GM23338 (cell line): Measurements from ENCODE around the gene CFAP92. TPM values are rescaled to one million over a fixed set of nuclear protein-coding genes. Genes with fewer than 3 reads are reported as not detected.

ENCODE experiments used
- ATAC-seq: fragments of 200-7000 bp; cut with Tn5 transposase; 3 replicates; pipeline ENCODE4 v1.9.1; 2020
- DNase-seq: peaks from one replicate; pipeline ENCODE4 v3.0.0-alpha.2; 2015; ENCODE audit warnings: low spot score
- H2AFZ ChIP-seq: fragments of 200-600 bp; sonication (generic); 2 replicates; pipeline ENCODE4 v1.8.0; 2016; ENCODE audit warnings: antibody characterized with exemption, mild to moderate bottlenecking, moderate library complexity
- H3F3A ChIP-seq: fragments of 200-600 bp; sonication (generic); replicated peaks from 2 replicates; pipeline ENCODE4 v1.8.0; 2017; ENCODE audit warnings: antibody characterized with exemption, mixed run types, low read depth
- H3K27ac ChIP-seq: fragments of 200-600 bp; sonication (generic); 2 replicates; pipeline ENCODE4 v1.6.1; 2016; ENCODE audit warnings: low read depth
- H3K27me3 ChIP-seq: fragments of 200-600 bp; sonication (generic); 2 replicates; pipeline ENCODE4 v1.8.0; 2016; ENCODE audit warnings: mild to moderate bottlenecking, mixed run types, moderate library complexity; ENCODE audit not compliant: insufficient read depth
- H3K36me3 ChIP-seq: fragments of 200-600 bp; sonication (generic); 2 replicates; pipeline ENCODE4 v1.8.0; 2016; ENCODE audit warnings: mild to moderate bottlenecking; ENCODE audit not compliant: insufficient read depth
- H3K4me1 ChIP-seq: fragments of 200-600 bp; sonication (generic); 2 replicates; pipeline ENCODE4 v1.8.0; 2016; ENCODE audit warnings: mild to moderate bottlenecking, moderate library complexity; ENCODE audit not compliant: insufficient read depth
- H3K4me2 ChIP-seq: fragments of 200-600 bp; sonication (generic); 2 replicates; pipeline ENCODE4 v1.7.1; 2017; ENCODE audit warnings: mixed run types
- H3K4me3 ChIP-seq: fragments of 200-600 bp; sonication (generic); 2 replicates; pipeline ENCODE4 v1.6.1; 2016; ENCODE audit warnings: mixed run types
- H3K79me2 ChIP-seq: fragments of 200-600 bp; sonication (generic); replicated peaks from 2 replicates; pipeline ENCODE4 v1.8.0; 2017; ENCODE audit warnings: mild to moderate bottlenecking; ENCODE audit not compliant: insufficient read depth
- H3K9me2 ChIP-seq: fragments of 200-600 bp; sonication (generic); 2 replicates; pipeline ENCODE4 v1.8.0; 2017; ENCODE audit not compliant: insufficient read depth
- H4K20me1 ChIP-seq: fragments of 200-600 bp; sonication (generic); replicated peaks from 2 replicates; pipeline ENCODE4 v1.8.0; 2017; ENCODE audit warnings: mild to moderate bottlenecking; ENCODE audit not compliant: insufficient read depth
- H3K27ac Mint-ChIP-seq: 2 replicates; pipeline ENCODE4 v1.8.0; 2020; ENCODE audit warnings: inconsistent platforms, mild to moderate bottlenecking, moderate library complexity, mixed read lengths
- H3K27me3 Mint-ChIP-seq: 3 replicates; pipeline ENCODE4 v1.8.0; 2022; ENCODE audit warnings: low read depth, mild to moderate bottlenecking, moderate library complexity, mixed read lengths, inconsistent platforms; ENCODE audit not compliant: insufficient read depth, poor library complexity
- H3K36me3 Mint-ChIP-seq: 3 replicates; pipeline ENCODE4 v1.8.0; 2021; ENCODE audit warnings: low read depth, mild to moderate bottlenecking, inconsistent platforms, moderate library complexity, mixed read lengths
- H3K4me1 Mint-ChIP-seq: 3 replicates; pipeline ENCODE4 v1.8.0; 2020; ENCODE audit warnings: mild to moderate bottlenecking, inconsistent platforms, mixed read lengths
- H3K4me3 Mint-ChIP-seq: 3 replicates; pipeline ENCODE4 v1.8.0; 2021; ENCODE audit warnings: moderate library complexity, mild to moderate bottlenecking, inconsistent platforms, mixed read lengths
- H3K9me3 Mint-ChIP-seq: 3 replicates; pipeline ENCODE4 v1.8.0; 2020; ENCODE audit warnings: moderate library complexity, mild to moderate bottlenecking, inconsistent platforms, mixed read lengths
- ETS1 ChIP-seq: IDR thresholded peaks from 2 replicates; pipeline ENCODE4 v1.6.1; 2016; ENCODE audit warnings: antibody characterized with exemption
- EZH2 ChIP-seq: fragments of 200-600 bp; sonication (generic); IDR thresholded peaks from one replicate; pipeline ENCODE4 v1.8.0; 2017; ENCODE audit warnings: antibody characterized with exemption, mild to moderate bottlenecking, low read depth; ENCODE audit not compliant: unreplicated experiment
- EZH2phosphoT487 ChIP-seq: fragments of 200-600 bp; sonication (generic); IDR thresholded peaks from one replicate; pipeline ENCODE4 v1.8.1; 2018; ENCODE audit warnings: antibody characterized with exemption; ENCODE audit not compliant: unreplicated experiment
- NANOG ChIP-seq: IDR thresholded peaks from 2 replicates; pipeline ENCODE4 v1.6.1; 2016; ENCODE audit warnings: antibody characterized with exemption, borderline replicate concordance
- POLR2AphosphoS5 ChIP-seq: IDR thresholded peaks from 2 replicates; pipeline ENCODE4 v1.6.1; 2016; ENCODE audit warnings: antibody characterized with exemption, low read depth
- STAT1 ChIP-seq: IDR thresholded peaks from one replicate; pipeline ENCODE4 v1.6.1; 2016; ENCODE audit warnings: antibody characterized with exemption; ENCODE audit not compliant: unreplicated experiment
- ZNF114 ChIP-seq: fragments of 250-450 bp; sonication (Bioruptor Pico); IDR thresholded peaks from 2 replicates; pipeline ENCODE4 v1.5.0; 2020; ENCODE audit warnings: mild to moderate bottlenecking, moderate library complexity
- ZNF331 ChIP-seq: fragments of 250-450 bp; sonication (Bioruptor Pico); IDR thresholded peaks from 2 replicates; pipeline ENCODE4 v1.5.0; 2020; ENCODE audit warnings: low read depth, mild to moderate bottlenecking, moderate library complexity
- polyA plus RNA-seq: library from polyadenylated mRNA; unstranded; fragments of >200 nt; fragmentation: Nextera tagmentation; extraction: Ambion mirVana; gene quantifications from 2 replicates; pipeline ENCODE4 v1.2.1, GENCODE V29; 2016
- total RNA-seq: library from RNA; depleted of rRNA; stranded (reverse); fragments of >200 nt; shearing (Covaris generic); gene quantifications from 2 replicates; pipeline ENCODE4 v1.2.3, GENCODE V29; 2014
- TF ChIP-seq, protein P1 (sequence below), 2 experiments: fragments of 200-600 bp in 1 of 2; sonication (generic) in 1 of 2; conservative IDR thresholded peaks; 2 replicates each; pipeline versions ENCODE4 v1.5.1 to v1.6.1; 2016 to 2017; ENCODE audit warnings: antibody characterized with exemption in 2 of 2, low read depth in 2 of 2, mild to moderate bottlenecking in 2 of 2, moderate library complexity in 1 of 2
- TF ChIP-seq, protein P2 (sequence below): fragments of 250-450 bp; sonication (Bioruptor Pico); IDR thresholded peaks from 2 replicates; pipeline ENCODE4 v1.5.0; 2020; ENCODE audit warnings: mild to moderate bottlenecking, moderate library complexity

The CFAP92 gene
- total and polyA plus RNA-seq, 2 experiments from 2014 or later: 1.6 to 2.3 TPM

DNA sequence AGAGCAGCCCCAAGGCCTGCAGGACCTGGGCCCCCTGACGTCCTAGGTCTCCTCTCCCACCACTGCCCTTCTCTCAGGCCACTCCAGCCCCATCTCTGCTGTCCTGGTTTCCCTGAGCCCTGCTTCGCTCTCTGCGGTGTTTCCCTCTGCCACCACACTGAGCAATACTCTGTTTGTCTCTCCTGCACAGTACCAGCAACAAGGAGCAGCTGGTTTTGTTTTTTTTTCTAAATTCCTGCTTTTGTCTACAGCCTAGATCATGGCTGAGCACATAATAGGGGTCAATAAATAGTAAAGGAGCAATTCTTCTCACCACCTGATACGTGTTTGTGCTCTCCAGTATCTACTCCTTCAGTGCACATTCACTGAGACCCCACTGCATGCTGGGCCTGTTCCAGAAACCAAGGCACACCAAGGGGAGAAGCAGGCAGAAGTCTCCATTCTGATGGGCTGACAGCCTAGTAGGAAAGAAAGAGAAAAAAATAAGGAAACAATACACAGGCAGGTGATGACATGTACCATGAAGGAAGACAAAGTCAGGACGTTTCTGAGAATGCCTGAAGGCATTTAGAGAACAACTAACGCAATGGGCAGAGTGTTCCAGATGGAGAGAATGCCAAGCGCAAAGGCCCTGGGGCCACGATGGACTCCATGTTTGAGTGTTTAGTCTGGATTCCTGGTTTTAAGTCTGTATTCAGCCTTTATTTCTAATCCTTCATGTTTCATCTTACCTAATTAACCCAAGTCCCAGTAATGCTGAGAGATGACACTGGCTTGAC lies 120.4 kb downstream of the CFAP92 start (continued):
- TF ChIP-seq, protein P1, sequence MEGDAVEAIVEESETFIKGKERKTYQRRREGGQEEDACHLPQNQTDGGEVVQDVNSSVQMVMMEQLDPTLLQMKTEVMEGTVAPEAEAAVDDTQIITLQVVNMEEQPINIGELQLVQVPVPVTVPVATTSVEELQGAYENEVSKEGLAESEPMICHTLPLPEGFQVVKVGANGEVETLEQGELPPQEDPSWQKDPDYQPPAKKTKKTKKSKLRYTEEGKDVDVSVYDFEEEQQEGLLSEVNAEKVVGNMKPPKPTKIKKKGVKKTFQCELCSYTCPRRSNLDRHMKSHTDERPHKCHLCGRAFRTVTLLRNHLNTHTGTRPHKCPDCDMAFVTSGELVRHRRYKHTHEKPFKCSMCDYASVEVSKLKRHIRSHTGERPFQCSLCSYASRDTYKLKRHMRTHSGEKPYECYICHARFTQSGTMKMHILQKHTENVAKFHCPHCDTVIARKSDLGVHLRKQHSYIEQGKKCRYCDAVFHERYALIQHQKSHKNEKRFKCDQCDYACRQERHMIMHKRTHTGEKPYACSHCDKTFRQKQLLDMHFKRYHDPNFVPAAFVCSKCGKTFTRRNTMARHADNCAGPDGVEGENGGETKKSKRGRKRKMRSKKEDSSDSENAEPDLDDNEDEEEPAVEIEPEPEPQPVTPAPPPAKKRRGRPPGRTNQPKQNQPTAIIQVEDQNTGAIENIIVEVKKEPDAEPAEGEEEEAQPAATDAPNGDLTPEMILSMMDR (conservative IDR thresholded peaks at IDR 0.05; ENCODE audit: low read depth in 2 of 2): no peak
- TF ChIP-seq ZNF331 (CRISPR knock-in tag) (no peak), EZH2phosphoT487 (no peak), POLR2AphosphoS5 (no peak)

DNA sequence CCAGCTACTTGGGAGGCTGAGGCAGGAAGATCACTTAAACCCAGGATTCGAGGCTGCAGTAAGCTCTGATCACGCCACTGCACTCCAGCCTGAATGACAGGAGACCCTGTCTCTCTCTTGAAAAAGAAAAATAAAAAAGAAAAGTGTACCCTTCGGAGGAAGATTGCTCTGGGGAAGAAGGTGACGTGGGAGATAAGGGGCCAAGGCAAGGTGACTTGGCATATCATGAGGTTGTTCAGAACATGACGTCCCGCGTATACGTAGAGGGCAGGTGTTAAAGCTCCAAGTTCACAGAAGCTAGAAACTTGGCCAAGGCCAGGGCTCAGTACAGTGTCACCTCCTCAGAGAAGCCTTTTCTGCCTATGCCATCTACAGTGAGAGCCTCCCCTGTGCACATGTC lies 121.1 kb downstream of the CFAP92 start:
- Histone ChIP-seq H3K4me1 (no peaks in the 10 kb centered on the region), H3K4me3 (no peak overlapping the region), H3K27me3 (no peaks in the 10 kb centered on the region), H2AFZ (no peak overlapping the region), H3F3A (no peaks in the 10 kb centered on the region), H3K27ac (no peak overlapping the region), H3K9me2 (no peaks in the 10 kb centered on the region), H3K36me3 (no peaks in the 10 kb centered on the region), H3K4me2 (no peak overlapping the region), H3K79me2 (no peaks in the 10 kb centered on the region), H4K20me1 (no peaks in the 10 kb centered on the region)
- Mint-ChIP-seq H3K4me1 (peaks cover 8% of the 10 kb centered on the region), H3K4me3 (no peak overlapping the region), H3K36me3 (no peaks in the 10 kb centered on the region), H3K27me3 (peaks cover 8% of the 10 kb centered on the region), H3K9me3 (no peaks in the 10 kb centered on the region), H3K27ac (no peak overlapping the region)
- DNase-seq (no peak), ATAC-seq (no peak)
- TF ChIP-seq NANOG (no peak), EZH2phosphoT487 (no peak), ETS1 (no peak), ZNF114 (CRISPR knock-in tag) (no peak), POLR2AphosphoS5 (no peak), EZH2 (no peak), STAT1 (no peak)
- TF ChIP-seq, protein P2, sequence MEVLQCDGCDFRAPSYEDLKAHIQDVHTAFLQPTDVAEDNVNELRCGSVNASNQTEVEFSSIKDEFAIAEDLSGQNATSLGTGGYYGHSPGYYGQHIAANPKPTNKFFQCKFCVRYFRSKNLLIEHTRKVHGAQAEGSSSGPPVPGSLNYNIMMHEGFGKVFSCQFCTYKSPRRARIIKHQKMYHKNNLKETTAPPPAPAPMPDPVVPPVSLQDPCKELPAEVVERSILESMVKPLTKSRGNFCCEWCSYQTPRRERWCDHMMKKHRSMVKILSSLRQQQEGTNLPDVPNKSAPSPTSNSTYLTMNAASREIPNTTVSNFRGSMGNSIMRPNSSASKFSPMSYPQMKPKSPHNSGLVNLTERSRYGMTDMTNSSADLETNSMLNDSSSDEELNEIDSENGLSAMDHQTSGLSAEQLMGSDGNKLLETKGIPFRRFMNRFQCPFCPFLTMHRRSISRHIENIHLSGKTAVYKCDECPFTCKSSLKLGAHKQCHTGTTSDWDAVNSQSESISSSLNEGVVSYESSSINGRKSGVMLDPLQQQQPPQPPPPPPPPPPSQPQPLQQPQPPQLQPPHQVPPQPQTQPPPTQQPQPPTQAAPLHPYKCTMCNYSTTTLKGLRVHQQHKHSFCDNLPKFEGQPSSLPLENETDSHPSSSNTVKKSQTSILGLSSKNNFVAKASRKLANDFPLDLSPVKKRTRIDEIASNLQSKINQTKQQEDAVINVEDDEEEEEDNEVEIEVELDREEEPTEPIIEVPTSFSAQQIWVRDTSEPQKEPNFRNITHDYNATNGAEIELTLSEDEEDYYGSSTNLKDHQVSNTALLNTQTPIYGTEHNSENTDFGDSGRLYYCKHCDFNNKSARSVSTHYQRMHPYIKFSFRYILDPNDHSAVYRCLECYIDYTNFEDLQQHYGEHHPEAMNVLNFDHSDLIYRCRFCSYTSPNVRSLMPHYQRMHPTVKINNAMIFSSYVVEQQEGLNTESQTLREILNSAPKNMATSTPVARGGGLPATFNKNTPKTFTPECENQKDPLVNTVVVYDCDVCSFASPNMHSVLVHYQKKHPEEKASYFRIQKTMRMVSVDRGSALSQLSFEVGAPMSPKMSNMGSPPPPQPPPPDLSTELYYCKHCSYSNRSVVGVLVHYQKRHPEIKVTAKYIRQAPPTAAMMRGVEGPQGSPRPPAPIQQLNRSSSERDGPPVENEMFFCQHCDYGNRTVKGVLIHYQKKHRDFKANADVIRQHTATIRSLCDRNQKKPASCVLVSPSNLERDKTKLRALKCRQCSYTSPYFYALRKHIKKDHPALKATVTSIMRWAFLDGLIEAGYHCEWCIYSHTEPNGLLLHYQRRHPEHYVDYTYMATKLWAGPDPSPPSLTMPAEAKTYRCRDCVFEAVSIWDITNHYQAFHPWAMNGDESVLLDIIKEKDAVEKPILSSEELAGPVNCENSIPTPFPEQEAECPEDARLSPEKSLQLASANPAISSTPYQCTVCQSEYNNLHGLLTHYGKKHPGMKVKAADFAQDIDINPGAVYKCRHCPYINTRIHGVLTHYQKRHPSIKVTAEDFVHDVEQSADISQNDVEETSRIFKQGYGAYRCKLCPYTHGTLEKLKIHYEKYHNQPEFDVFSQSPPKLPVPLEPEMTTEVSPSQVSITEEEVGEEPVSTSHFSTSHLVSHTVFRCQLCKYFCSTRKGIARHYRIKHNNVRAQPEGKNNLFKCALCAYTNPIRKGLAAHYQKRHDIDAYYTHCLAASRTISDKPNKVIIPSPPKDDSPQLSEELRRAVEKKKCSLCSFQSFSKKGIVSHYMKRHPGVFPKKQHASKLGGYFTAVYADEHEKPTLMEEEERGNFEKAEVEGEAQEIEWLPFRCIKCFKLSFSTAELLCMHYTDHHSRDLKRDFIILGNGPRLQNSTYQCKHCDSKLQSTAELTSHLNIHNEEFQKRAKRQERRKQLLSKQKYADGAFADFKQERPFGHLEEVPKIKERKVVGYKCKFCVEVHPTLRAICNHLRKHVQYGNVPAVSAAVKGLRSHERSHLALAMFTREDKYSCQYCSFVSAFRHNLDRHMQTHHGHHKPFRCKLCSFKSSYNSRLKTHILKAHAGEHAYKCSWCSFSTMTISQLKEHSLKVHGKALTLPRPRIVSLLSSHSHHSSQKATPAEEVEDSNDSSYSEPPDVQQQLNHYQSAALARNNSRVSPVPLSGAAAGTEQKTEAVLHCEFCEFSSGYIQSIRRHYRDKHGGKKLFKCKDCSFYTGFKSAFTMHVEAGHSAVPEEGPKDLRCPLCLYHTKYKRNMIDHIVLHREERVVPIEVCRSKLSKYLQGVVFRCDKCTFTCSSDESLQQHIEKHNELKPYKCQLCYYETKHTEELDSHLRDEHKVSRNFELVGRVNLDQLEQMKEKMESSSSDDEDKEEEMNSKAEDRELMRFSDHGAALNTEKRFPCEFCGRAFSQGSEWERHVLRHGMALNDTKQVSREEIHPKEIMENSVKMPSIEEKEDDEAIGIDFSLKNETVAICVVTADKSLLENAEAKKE (CRISPR knock-in tag): no peak
- TF ChIP-seq, protein P1 (conservative IDR thresholded peaks at IDR 0.05; ENCODE audit: low read depth in 2 of 2): no peak
